GM21529 (cell line): Measurements from ENCODE around the gene TAF4B.
"Not testable (repeated sequence)": the region's sequence is repeated elsewhere in the genome, so short reads cannot be mapped to it uniquely, and the experiment has no call there.

Experiments
- ATAC-seq: cut with Tn5 transposase; IDR thresholded peaks from one replicate; pipeline ENCODE4 v1.9.1; 2021; ENCODE audit not compliant: unreplicated experiment

Gene TAF4B

GRCh38 chr18:26419746-26420145 is 193.5 kb downstream of the TAF4B start:
- ATAC-seq, result no peak

- no peak for ATAC-seq
These were observed 195.3 kb downstream of the TAF4B start for GRCh38 chr18:26421503-26421902.

GRCh38 chr18:26421931-26422330 is 195.7 kb downstream of the TAF4B start:
- no peak for ATAC-seq

GRCh38 chr18:26422472-26423162 is 196.4 kb downstream of the TAF4B start:
- peak; percentile 86 for ATAC-seq

GRCh38 chr18:26424428-26425147 is 198.3 kb downstream of the TAF4B start:
- no peak for ATAC-seq

GRCh38 chr18:26425148-26425531 is 198.9 kb downstream of the TAF4B start:
- ATAC-seq, result no peak

- ATAC-seq, result no peak
These were observed 203.4 kb downstream of the TAF4B start for GRCh38 chr18:26429535-26430226.

- peak; percentile 74 for ATAC-seq
These were observed 206.6 kb downstream of the TAF4B start for GRCh38 chr18:26432651-26433424.

GRCh38 chr18:26434887-26435286 is 208.6 kb downstream of the TAF4B start:
- ATAC-seq, result no peak

- ATAC-seq, result no peak
These were observed 209.3 kb downstream of the TAF4B start for GRCh38 chr18:26435415-26436095.

- no peak for ATAC-seq
These were observed 210.2 kb downstream of the TAF4B start for GRCh38 chr18:26436176-26437051.

- ATAC-seq, result not testable (repeated sequence)
These were observed 211.4 kb downstream of the TAF4B start for GRCh38 chr18:26437634-26438033.

- ATAC-seq, result peak; percentile 98
These were observed 212.7 kb downstream of the TAF4B start for GRCh38 chr18:26438980-26439379.

GRCh38 chr18:26439537-26439936 is 213.3 kb downstream of the TAF4B start:
- no peak for ATAC-seq

GRCh38 chr18:26440644-26441043 is 214.4 kb downstream of the TAF4B start:
- no peak for ATAC-seq
